MM.1S (cell line): Measurements from ENCODE around the gene UNC93A.
"Not testable (repeated sequence)": the region's sequence is repeated elsewhere in the genome, so short reads cannot be mapped to it uniquely, and the experiment has no call there.

Experiments
- DNase-seq: peaks from one replicate; pipeline ENCODE4 v3.0.0-alpha.2; 2015
- H2AFZ ChIP-seq: fragments of 300-600 bp; sonication (generic); 2 replicates; pipeline ENCODE4 v1.6.0; 2016; ENCODE audit warnings: antibody characterized with exemption, low read length
- H3F3A ChIP-seq: fragments of 300-600 bp; sonication (generic); 2 replicates; pipeline ENCODE4 v1.6.1; 2016; ENCODE audit warnings: mild to moderate bottlenecking, antibody characterized with exemption, low read length, moderate library complexity, mixed read lengths; ENCODE audit not compliant: insufficient read depth
- H3K27ac ChIP-seq: fragments of 300-600 bp; sonication (generic); 2 replicates; pipeline ENCODE4 v1.5.1; 2016; ENCODE audit warnings: mild to moderate bottlenecking, low read length
- H3K27me3 ChIP-seq: fragments of 300-600 bp; sonication (generic); replicated peaks from 2 replicates; pipeline ENCODE4 v1.6.0; 2016; ENCODE audit warnings: low read length; ENCODE audit not compliant: insufficient read depth
- H3K36me3 ChIP-seq: fragments of 300-600 bp; sonication (generic); replicated peaks from 2 replicates; pipeline ENCODE4 v1.6.1; 2016; ENCODE audit warnings: mild to moderate bottlenecking, low read length, mixed read lengths; ENCODE audit not compliant: insufficient read depth
- H3K4me1 ChIP-seq: fragments of 300-600 bp; sonication (generic); 2 replicates; pipeline ENCODE4 v1.6.1; 2016; ENCODE audit warnings: low read length, mixed read lengths
- H3K4me2 ChIP-seq: fragments of 300-600 bp; sonication (generic); 2 replicates; pipeline ENCODE4 v1.6.0; 2016; ENCODE audit warnings: low read depth, low read length
- H3K4me3 ChIP-seq: fragments of 300-600 bp; sonication (generic); 2 replicates; pipeline ENCODE4 v1.5.1; 2016; ENCODE audit warnings: low read length, mixed read lengths
- H3K79me2 ChIP-seq: fragments of 300-600 bp; sonication (generic); 2 replicates; pipeline ENCODE4 v1.6.1; 2016; ENCODE audit warnings: mixed run types, low read length, mixed read lengths
- H3K9ac ChIP-seq: fragments of 300-600 bp; sonication (generic); 2 replicates; pipeline ENCODE4 v1.6.1; 2016; ENCODE audit warnings: low read length, mixed read lengths
- H3K9me2 ChIP-seq: fragments of 300-600 bp; sonication (generic); replicated peaks from 2 replicates; pipeline ENCODE4 v1.6.1; 2016; ENCODE audit warnings: mild to moderate bottlenecking, low read length, mixed read lengths; ENCODE audit not compliant: insufficient read depth
- H3K9me3 ChIP-seq: fragments of 300-600 bp; sonication (generic); replicated peaks from 2 replicates; pipeline ENCODE4 v1.6.1; 2016; ENCODE audit warnings: mild to moderate bottlenecking, low read length, mixed read lengths; ENCODE audit not compliant: insufficient read depth
- H4K20me1 ChIP-seq: fragments of 300-600 bp; sonication (generic); 2 replicates; pipeline ENCODE4 v1.6.1; 2016; ENCODE audit warnings: mild to moderate bottlenecking, low read length, moderate library complexity, mixed read lengths; ENCODE audit not compliant: insufficient read depth
- CTCF ChIP-seq: fragments of 300-600 bp; sonication (generic); IDR thresholded peaks from 2 replicates; pipeline ENCODE4 v1.5.1; 2016; ENCODE audit warnings: antibody characterized with exemption, low read length, mixed read lengths
- EZH2 ChIP-seq: fragments of 300-600 bp; sonication (generic); optimal IDR thresholded peaks from 2 replicates; pipeline ENCODE3; 2017; ENCODE audit warnings: low read depth, mild to moderate bottlenecking, antibody characterized with exemption, low read length, mixed read lengths
- EZH2phosphoT487 ChIP-seq: fragments of 300-600 bp; sonication (generic); IDR thresholded peaks from 2 replicates; pipeline ENCODE4 v1.6.1; 2018; ENCODE audit warnings: antibody characterized with exemption, low read length

UNC93A gene

GRCh38 chr6:167266830-167267555 is 24.1 kb upstream of the UNC93A start:
- no peak for DNase-seq
- Histone ChIP-seq H3K9me3 (no peaks in the 10 kb centered on the region), H3K9ac (no peak overlapping the region), H3K4me2 (no peak overlapping the region), H4K20me1 (no peaks in the 10 kb centered on the region), H3K27me3 (no peaks in the 10 kb centered on the region), H3K36me3 (no peaks in the 10 kb centered on the region), H3K4me3 (no peak overlapping the region), H2AFZ (no peak overlapping the region), H3K27ac (no peak overlapping the region), H3K9me2 (no peaks in the 10 kb centered on the region), H3F3A (no peaks in the 10 kb centered on the region), H3K4me1 (no peaks in the 10 kb centered on the region), H3K79me2 (no peaks in the 10 kb centered on the region)
- TF ChIP-seq EZH2 (no peak), EZH2phosphoT487 (no peak), CTCF (no peak)

- not testable (repeated sequence) for H3K27ac ChIP-seq, H3K4me2 ChIP-seq, H3K36me3 ChIP-seq, H3K9ac ChIP-seq, H3K27me3 ChIP-seq, H3K4me1 ChIP-seq, H3F3A ChIP-seq, H3K4me3 ChIP-seq, DNase-seq, H4K20me1 ChIP-seq, H3K79me2 ChIP-seq, H2AFZ ChIP-seq, H3K9me3 ChIP-seq, H3K9me2 ChIP-seq
Observed at GRCh38 chr6:167267556-167267898, 23.6 kb upstream of the UNC93A start.

DNA sequence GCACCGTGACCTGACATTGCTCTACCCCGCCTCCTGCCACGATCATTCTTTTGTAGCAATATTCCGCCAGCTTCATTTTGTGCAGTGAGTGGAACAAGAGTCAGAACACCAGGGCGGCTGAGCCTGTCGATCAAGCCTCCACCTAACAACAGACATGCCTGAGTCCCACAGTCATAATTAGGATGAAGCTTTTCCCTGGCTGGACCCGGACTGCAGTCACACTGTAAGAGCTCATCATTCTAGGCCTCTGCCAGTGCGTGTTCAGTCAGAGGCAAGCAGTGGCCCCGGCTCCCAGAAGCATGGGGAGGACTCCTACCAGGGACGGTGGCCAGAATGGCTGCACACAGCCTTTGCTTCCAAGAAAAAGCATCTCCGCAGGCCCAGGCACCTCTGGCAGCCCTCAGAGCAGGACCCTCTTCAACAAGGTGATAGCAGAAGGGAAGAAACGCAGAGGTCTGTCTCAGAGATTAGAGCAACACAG is 23.2 kb upstream of the UNC93A start:
- no peak for TF ChIP-seq CTCF
- TF ChIP-seq EZH2phosphoT487: no peak
- Histone ChIP-seq H3K79me2 (no peaks in the 10 kb centered on the region), H3K9me3 (no peaks in the 10 kb centered on the region), H3K36me3 (no peaks in the 10 kb centered on the region), H3F3A (no peaks in the 10 kb centered on the region), H3K4me3 (no peak overlapping the region), H3K27ac (no peak overlapping the region), H2AFZ (no peak overlapping the region), H3K4me1 (no peaks in the 10 kb centered on the region), H3K9me2 (no peaks in the 10 kb centered on the region), H3K4me2 (no peak overlapping the region), H4K20me1 (no peaks in the 10 kb centered on the region), H3K27me3 (no peaks in the 10 kb centered on the region), H3K9ac (no peak overlapping the region)
- DNase-seq: no peak

DNA sequence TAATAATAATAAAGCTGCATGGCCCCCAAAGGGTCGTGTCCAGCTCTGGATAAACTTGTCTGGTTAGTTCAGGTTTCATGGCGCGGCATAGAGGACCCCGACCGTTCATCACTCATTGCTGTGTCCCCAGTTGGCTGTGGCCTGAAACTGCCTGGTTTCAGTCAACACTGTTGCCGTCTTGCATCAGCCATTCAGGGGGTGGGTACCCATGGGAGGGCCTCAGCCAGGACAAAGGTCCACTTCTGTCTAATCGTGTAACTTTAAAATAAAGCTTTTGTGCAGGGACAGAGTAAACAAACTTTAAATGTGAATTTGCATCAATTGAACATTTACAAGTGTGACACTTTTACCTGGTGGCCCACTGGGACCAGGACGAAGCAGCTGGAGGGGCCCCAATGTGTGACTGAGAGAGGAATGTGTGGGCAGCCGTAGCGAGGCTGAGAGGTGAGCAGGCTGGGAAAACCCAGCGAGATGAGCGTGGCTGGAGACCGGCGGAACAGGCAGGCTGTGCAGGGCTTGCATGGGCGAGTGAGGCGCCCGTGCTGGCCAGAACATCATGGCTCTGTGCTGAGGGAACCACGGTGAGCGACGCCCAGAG is 22.3 kb upstream of the UNC93A start:
- Histone ChIP-seq H3K4me1 (no peaks in the 10 kb centered on the region), H3K9ac (no peak overlapping the region), H3K27ac (no peak overlapping the region), H3F3A (no peaks in the 10 kb centered on the region), H3K36me3 (no peaks in the 10 kb centered on the region), H4K20me1 (no peaks in the 10 kb centered on the region), H2AFZ (no peak overlapping the region), H3K79me2 (no peaks in the 10 kb centered on the region), H3K27me3 (no peaks in the 10 kb centered on the region), H3K4me2 (no peak overlapping the region), H3K9me2 (no peaks in the 10 kb centered on the region), H3K4me3 (no peak overlapping the region), H3K9me3 (no peaks in the 10 kb centered on the region)
- no peak for TF ChIP-seq CTCF
- TF ChIP-seq EZH2: no peak
- no peak for TF ChIP-seq EZH2phosphoT487
- DNase-seq: no peak
